IPS DF 6.9 (cell line): ENCODE data around the gene SLC34A1.

Experiments used
- DNase-seq: peaks from one replicate; pipeline ENCODE4 v3.0.0-alpha.2; 2013; ENCODE audit warnings: low read depth, low spot score
- H3K27ac ChIP-seq: one replicate; pipeline ENCODE4 v1.5.1; 2013; ENCODE audit warnings: low read length, control low read depth
- H3K27me3 ChIP-seq: 2 replicates; pipeline ENCODE4 v1.6.1; 2013; ENCODE audit warnings: mild to moderate bottlenecking, low read length; ENCODE audit not compliant: control insufficient read depth, insufficient read depth
- H3K36me3 ChIP-seq: 2 replicates; pipeline ENCODE4 v1.6.1; 2013; ENCODE audit warnings: low read length; ENCODE audit not compliant: control insufficient read depth, insufficient read depth
- H3K4me1 ChIP-seq: 2 replicates; pipeline ENCODE4 v1.6.1; 2013; ENCODE audit warnings: low read length; ENCODE audit not compliant: control insufficient read depth, insufficient read depth
- H3K4me3 ChIP-seq: 2 replicates; pipeline ENCODE4 v1.5.1; 2013; ENCODE audit warnings: mild to moderate bottlenecking, low read length
- H3K9me3 ChIP-seq: 2 replicates; pipeline ENCODE4 v1.6.1; 2013; ENCODE audit warnings: low read length, inconsistent platforms; ENCODE audit not compliant: control insufficient read depth, insufficient read depth
- WGBS: extraction: QIAGEN DNeasy Blood & Tissue Kit; methylation state at CpG from one replicate; pipeline ENCODE4 v1.1.7; 2013; ENCODE audit warnings: mixed read lengths, missing lambda C conversion rate; ENCODE audit not compliant: insufficient read length, insufficient coverage; 5-methylcytosine and 5-hydroxymethylcytosine counted together

SLC34A1 gene

DNA sequence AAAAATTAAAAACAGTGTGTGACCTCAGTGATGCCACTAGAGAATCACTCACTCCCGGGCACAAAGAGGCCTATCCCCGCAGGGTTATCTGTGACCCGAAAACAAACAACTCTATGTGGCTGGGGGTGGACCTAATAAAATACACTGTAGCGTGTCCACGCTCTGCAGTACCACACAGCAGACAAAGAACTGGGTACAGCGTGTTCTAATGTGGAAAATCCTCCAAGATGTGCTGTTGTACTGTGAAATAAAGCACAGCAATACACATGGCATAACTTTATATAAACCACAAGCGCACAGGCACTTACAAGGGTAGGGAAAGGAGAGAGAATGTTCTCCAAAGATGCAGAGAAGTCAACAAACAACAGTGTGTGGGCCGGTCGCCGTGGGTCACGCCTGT lies 8.1 kb upstream of the SLC34A1 start:
- no peak overlapping the region for H3K4me3 ChIP-seq
- H3K4me1 ChIP-seq = peaks cover 5% of the 10 kb centered on the region; the same call in 1 of the 2 replicates
- no peaks in the 10 kb centered on the region for H3K27me3 ChIP-seq
- WGBS = no CpG with 5 or more reads among the region's 11 CpGs
- H3K9me3 ChIP-seq = no peaks in the 10 kb centered on the region
- no peak for DNase-seq
- no peak overlapping the region for H3K27ac ChIP-seq
- H3K36me3 ChIP-seq = 0 out of 2 replicates have a peak, but pooled peaks cover 4% of the 10 kb centered on the region

GRCh38 chr5:177377851-177378776 lies 6.1 kb upstream of the SLC34A1 start:
- no CpG with 5 or more reads among the region's 8 CpGs for WGBS
- peaks cover 5% of the 10 kb centered on the region; the same call in 1 of the 2 replicates for H3K4me1 ChIP-seq
- no peaks in the 10 kb centered on the region for H3K9me3 ChIP-seq
- DNase-seq = no peak
- H3K36me3 ChIP-seq = no peaks in the 10 kb centered on the region
- H3K4me3 ChIP-seq = no peak overlapping the region
- H3K27ac ChIP-seq = no peak overlapping the region
- no peaks in the 10 kb centered on the region for H3K27me3 ChIP-seq

GRCh38 chr5:177378884-177379883 lies 5.0 kb upstream of the SLC34A1 start:
- Histone ChIP-seq H3K4me3 (no peak overlapping the region), H3K9me3 (no peaks in the 10 kb centered on the region), H3K27ac (no peak overlapping the region), H3K4me1 (peaks cover 3% of the 10 kb centered on the region; the same call in 1 of the 2 replicates), H3K27me3 (no peaks in the 10 kb centered on the region), H3K36me3 (no peaks in the 10 kb centered on the region)
- no peak for DNase-seq
- WGBS = no CpG with 5 or more reads among the region's 15 CpGs

- peaks cover 3% of the 10 kb centered on the region; the same call in 1 of the 2 replicates for H3K4me1 ChIP-seq
- H3K4me3 ChIP-seq = no peak overlapping the region
- no peaks in the 10 kb centered on the region for H3K27me3 ChIP-seq
- H3K27ac ChIP-seq = no peak overlapping the region
- no peaks in the 10 kb centered on the region for H3K9me3 ChIP-seq
- no CpG with 5 or more reads among the region's 6 CpGs for WGBS
- H3K36me3 ChIP-seq = no peaks in the 10 kb centered on the region
- no peak for DNase-seq
These were observed 3.5 kb upstream of the SLC34A1 start for GRCh38 chr5:177380805-177381126.

GRCh38 chr5:177382423-177383029 lies 1.7 kb upstream of the SLC34A1 start:
- H3K9me3 ChIP-seq = no peaks in the 10 kb centered on the region
- DNase-seq = no peak
- H3K27me3 ChIP-seq = no peaks in the 10 kb centered on the region
- no CpG with 5 or more reads among the region's 11 CpGs for WGBS
- no peaks in the 10 kb centered on the region for H3K36me3 ChIP-seq
- H3K27ac ChIP-seq = no peak overlapping the region
- H3K4me3 ChIP-seq = no peak overlapping the region
- H3K4me1 ChIP-seq = peaks cover 3% of the 10 kb centered on the region; the same call in 1 of the 2 replicates

- WGBS = no CpG with 5 or more reads among the region's 9 CpGs
- no peak overlapping the region for H3K4me3 ChIP-seq
- no peaks in the 10 kb centered on the region for H3K27me3 ChIP-seq
- H3K4me1 ChIP-seq = no peaks in the 10 kb centered on the region; the same call in 1 of the 2 replicates
- H3K27ac ChIP-seq = no peak overlapping the region
- H3K36me3 ChIP-seq = no peaks in the 10 kb centered on the region
- no peak for DNase-seq
- H3K9me3 ChIP-seq = no peaks in the 10 kb centered on the region
These were observed 1.1 kb upstream of the SLC34A1 start for GRCh38 chr5:177383181-177383580.

DNA sequence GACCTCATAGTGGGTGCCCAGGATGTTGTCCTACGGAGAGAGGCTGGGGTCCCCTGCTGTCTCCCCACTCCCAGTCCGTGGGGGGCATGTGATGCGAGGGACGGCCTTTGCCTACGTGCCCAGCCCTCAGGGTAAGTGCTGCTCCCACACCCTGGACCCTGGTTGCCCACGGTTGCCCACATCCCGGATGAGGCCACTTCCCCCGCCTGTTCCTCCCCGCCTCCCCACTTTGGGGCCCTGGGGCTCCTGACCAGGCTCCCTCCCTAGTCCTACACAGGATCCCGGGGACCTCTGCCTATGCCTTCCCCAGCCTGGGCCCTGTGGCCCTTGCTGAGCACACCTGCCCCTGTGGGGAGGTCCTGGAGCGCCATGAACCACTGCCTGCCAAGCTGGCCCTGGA lies 1.5 kb downstream of the SLC34A1 start:
- H3K4me3 ChIP-seq = no peak overlapping the region
- DNase-seq = no peak
- H3K9me3 ChIP-seq = no peaks in the 10 kb centered on the region
- WGBS = no CpG with 5 or more reads among the region's 11 CpGs
- no peak overlapping the region for H3K27ac ChIP-seq
- H3K27me3 ChIP-seq = no peaks in the 10 kb centered on the region
- no peaks in the 10 kb centered on the region; the same call in 1 of the 2 replicates for H3K4me1 ChIP-seq
- H3K36me3 ChIP-seq = no peaks in the 10 kb centered on the region

GRCh38 chr5:177386542-177386941 lies 2.3 kb downstream of the SLC34A1 start:
- Histone ChIP-seq H3K36me3 (no peaks in the 10 kb centered on the region), H3K4me3 (no peak overlapping the region), H3K27ac (no peak overlapping the region), H3K4me1 (no peaks in the 10 kb centered on the region; the same call in 1 of the 2 replicates), H3K27me3 (no peaks in the 10 kb centered on the region), H3K9me3 (no peaks in the 10 kb centered on the region)
- DNase-seq = no peak
- WGBS = no CpG with 5 or more reads among the region's 8 CpGs

GRCh38 chr5:177387405-177387804 lies 3.2 kb downstream of the SLC34A1 start:
- H3K4me1 ChIP-seq = no peaks in the 10 kb centered on the region; the same call in 1 of the 2 replicates
- H3K27ac ChIP-seq = no peak overlapping the region
- H3K4me3 ChIP-seq = no peak overlapping the region
- H3K9me3 ChIP-seq = no peaks in the 10 kb centered on the region
- DNase-seq = no peak
- no peaks in the 10 kb centered on the region for H3K36me3 ChIP-seq
- no peaks in the 10 kb centered on the region for H3K27me3 ChIP-seq
- no CpG with 5 or more reads among the region's 14 CpGs for WGBS

GRCh38 chr5:177388521-177389052 lies 4.4 kb downstream of the SLC34A1 start:
- H3K9me3 ChIP-seq = no peaks in the 10 kb centered on the region
- no peaks in the 10 kb centered on the region for H3K36me3 ChIP-seq
- H3K27me3 ChIP-seq = no peaks in the 10 kb centered on the region
- no peak overlapping the region for H3K4me3 ChIP-seq
- no CpG with 5 or more reads among the region's 10 CpGs for WGBS
- H3K27ac ChIP-seq = no peak overlapping the region
- H3K4me1 ChIP-seq = no peaks in the 10 kb centered on the region; the same call in 1 of the 2 replicates
- DNase-seq = no peak
